MM.1S (cell line): Measurements from ENCODE around the gene PTPRF.

ENCODE experiments used
- DNase-seq: peaks from one replicate; pipeline ENCODE4 v3.0.0-alpha.2; 2015
- H2AFZ ChIP-seq: fragments of 300-600 bp; sonication (generic); 2 replicates; pipeline ENCODE4 v1.6.0; 2016; ENCODE audit warnings: antibody characterized with exemption, low read length
- H3F3A ChIP-seq: fragments of 300-600 bp; sonication (generic); 2 replicates; pipeline ENCODE4 v1.6.1; 2016; ENCODE audit warnings: mild to moderate bottlenecking, antibody characterized with exemption, low read length, moderate library complexity, mixed read lengths; ENCODE audit not compliant: insufficient read depth
- H3K27ac ChIP-seq: fragments of 300-600 bp; sonication (generic); 2 replicates; pipeline ENCODE4 v1.5.1; 2016; ENCODE audit warnings: mild to moderate bottlenecking, low read length
- H3K27me3 ChIP-seq: fragments of 300-600 bp; sonication (generic); replicated peaks from 2 replicates; pipeline ENCODE4 v1.6.0; 2016; ENCODE audit warnings: low read length; ENCODE audit not compliant: insufficient read depth
- H3K36me3 ChIP-seq: fragments of 300-600 bp; sonication (generic); replicated peaks from 2 replicates; pipeline ENCODE4 v1.6.1; 2016; ENCODE audit warnings: mild to moderate bottlenecking, low read length, mixed read lengths; ENCODE audit not compliant: insufficient read depth
- H3K4me1 ChIP-seq: fragments of 300-600 bp; sonication (generic); 2 replicates; pipeline ENCODE4 v1.6.1; 2016; ENCODE audit warnings: low read length, mixed read lengths
- H3K4me2 ChIP-seq: fragments of 300-600 bp; sonication (generic); 2 replicates; pipeline ENCODE4 v1.6.0; 2016; ENCODE audit warnings: low read depth, low read length
- H3K4me3 ChIP-seq: fragments of 300-600 bp; sonication (generic); 2 replicates; pipeline ENCODE4 v1.5.1; 2016; ENCODE audit warnings: low read length, mixed read lengths
- H3K79me2 ChIP-seq: fragments of 300-600 bp; sonication (generic); 2 replicates; pipeline ENCODE4 v1.6.1; 2016; ENCODE audit warnings: mixed run types, low read length, mixed read lengths
- H3K9ac ChIP-seq: fragments of 300-600 bp; sonication (generic); 2 replicates; pipeline ENCODE4 v1.6.1; 2016; ENCODE audit warnings: low read length, mixed read lengths
- H3K9me2 ChIP-seq: fragments of 300-600 bp; sonication (generic); replicated peaks from 2 replicates; pipeline ENCODE4 v1.6.1; 2016; ENCODE audit warnings: mild to moderate bottlenecking, low read length, mixed read lengths; ENCODE audit not compliant: insufficient read depth
- H3K9me3 ChIP-seq: fragments of 300-600 bp; sonication (generic); replicated peaks from 2 replicates; pipeline ENCODE4 v1.6.1; 2016; ENCODE audit warnings: mild to moderate bottlenecking, low read length, mixed read lengths; ENCODE audit not compliant: insufficient read depth
- H4K20me1 ChIP-seq: fragments of 300-600 bp; sonication (generic); 2 replicates; pipeline ENCODE4 v1.6.1; 2016; ENCODE audit warnings: mild to moderate bottlenecking, low read length, moderate library complexity, mixed read lengths; ENCODE audit not compliant: insufficient read depth
- CTCF ChIP-seq: fragments of 300-600 bp; sonication (generic); IDR thresholded peaks from 2 replicates; pipeline ENCODE4 v1.5.1; 2016; ENCODE audit warnings: antibody characterized with exemption, low read length, mixed read lengths
- EZH2 ChIP-seq: fragments of 300-600 bp; sonication (generic); optimal IDR thresholded peaks from 2 replicates; pipeline ENCODE3; 2017; ENCODE audit warnings: low read depth, mild to moderate bottlenecking, antibody characterized with exemption, low read length, mixed read lengths
- EZH2phosphoT487 ChIP-seq: fragments of 300-600 bp; sonication (generic); IDR thresholded peaks from 2 replicates; pipeline ENCODE4 v1.6.1; 2018; ENCODE audit warnings: antibody characterized with exemption, low read length

Gene PTPRF

GRCh38 chr1:43582162-43582566, 51.5 kb downstream of the PTPRF start:
- DNase-seq, result no peak
- no peaks in the 10 kb centered on the region for H3K27me3 ChIP-seq
- no peaks in the 10 kb centered on the region for H3F3A ChIP-seq
- no peaks in the 10 kb centered on the region for H3K4me1 ChIP-seq
- no peak overlapping the region for H3K4me3 ChIP-seq
- no peaks in the 10 kb centered on the region for H3K9me3 ChIP-seq
- H4K20me1 ChIP-seq, result no peaks in the 10 kb centered on the region
- no peaks in the 10 kb centered on the region for H3K36me3 ChIP-seq
- H3K27ac ChIP-seq, result no peak overlapping the region
- H3K9ac ChIP-seq, result no peak overlapping the region
- no peak overlapping the region for H2AFZ ChIP-seq
- no peaks in the 10 kb centered on the region for H3K79me2 ChIP-seq
- H3K4me2 ChIP-seq, result no peak overlapping the region
- H3K9me2 ChIP-seq, result no peaks in the 10 kb centered on the region
- TF ChIP-seq CTCF, result no peak
- no peak for TF ChIP-seq EZH2
- no peak for TF ChIP-seq EZH2phosphoT487

- Histone ChIP-seq H3K4me2 (no peak overlapping the region), H3K36me3 (no peaks in the 10 kb centered on the region), H3K4me3 (no peak overlapping the region), H2AFZ (no peak overlapping the region), H3K4me1 (no peaks in the 10 kb centered on the region), H3K79me2 (no peaks in the 10 kb centered on the region), H3K9me3 (no peaks in the 10 kb centered on the region), H3F3A (no peaks in the 10 kb centered on the region), H3K9me2 (no peaks in the 10 kb centered on the region), H3K9ac (no peak overlapping the region), H4K20me1 (no peaks in the 10 kb centered on the region), H3K27me3 (no peaks in the 10 kb centered on the region), H3K27ac (no peak overlapping the region)
- TF ChIP-seq CTCF, result no peak
- TF ChIP-seq EZH2, result no peak
- TF ChIP-seq EZH2phosphoT487, result no peak
- no peak for DNase-seq
Measured at GRCh38 chr1:43583058-43583457, 52.4 kb downstream of the PTPRF start.

GRCh38 chr1:43584204-43584603, 53.5 kb downstream of the PTPRF start:
- Histone ChIP-seq H3K27me3 (no peaks in the 10 kb centered on the region), H3K79me2 (no peaks in the 10 kb centered on the region), H3K36me3 (no peaks in the 10 kb centered on the region), H3K9me3 (no peaks in the 10 kb centered on the region), H3K4me2 (no peak overlapping the region), H3K4me1 (no peaks in the 10 kb centered on the region), H3K9me2 (no peaks in the 10 kb centered on the region), H2AFZ (no peak overlapping the region), H3K9ac (no peak overlapping the region), H3K27ac (no peak overlapping the region), H4K20me1 (no peaks in the 10 kb centered on the region), H3K4me3 (no peak overlapping the region), H3F3A (no peaks in the 10 kb centered on the region)
- TF ChIP-seq EZH2phosphoT487 (no peak), CTCF (no peak), EZH2 (no peak)
- no peak for DNase-seq
